Fibroblast of lung (primary cell): Measurements from ENCODE around the gene CACNB1. TPM values are rescaled to one million over a fixed set of nuclear protein-coding genes. Genes with fewer than 3 reads are reported as not detected.

ENCODE experiments used
- DNase-seq, 2 donors: peaks; one replicate each; pipeline versions ENCODE4 v3.0.0 to v3.0.0-alpha.2; 2010; ENCODE audit warnings: low read depth in 2 of 2
- H2AFZ ChIP-seq: 2 replicates; pipeline ENCODE4 v1.5.1; 2012; ENCODE audit warnings: low read length, control low read depth, inconsistent platforms
- H3K27ac ChIP-seq: 2 replicates; pipeline ENCODE4 v1.5.1; 2011; ENCODE audit warnings: low read length, control low read depth; ENCODE audit not compliant: insufficient read depth
- H3K27me3 ChIP-seq: 2 replicates; pipeline ENCODE4 v1.5.1; 2011; ENCODE audit warnings: mild to moderate bottlenecking, low read length; ENCODE audit not compliant: control insufficient read depth, insufficient read depth
- H3K36me3 ChIP-seq: 2 replicates; pipeline ENCODE4 v1.5.1; 2011; ENCODE audit warnings: low read length; ENCODE audit not compliant: control insufficient read depth, insufficient read depth
- H3K4me1 ChIP-seq: 2 replicates; pipeline ENCODE4 v1.5.1; 2011; ENCODE audit warnings: low read length; ENCODE audit not compliant: control insufficient read depth, insufficient read depth; ENCODE audit errors: extremely low read depth
- H3K4me2 ChIP-seq: 2 replicates; pipeline ENCODE4 v1.5.1; 2011; ENCODE audit warnings: low read length, control low read depth; ENCODE audit not compliant: insufficient read depth; ENCODE audit errors: extremely low read depth
- H3K4me3 ChIP-seq, 4 experiments: fragments of 200-600 bp in 1 of 4; sonication (generic) in 1 of 4; replicated peaks in 1 of 4; 2 replicates each; pipeline ENCODE4 v1.5.1; 2011 to 2016; ENCODE audit warnings: low read length in 4 of 4, low read depth in 3 of 4, mild to moderate bottlenecking in 3 of 4, control low read depth in 2 of 4, inconsistent platforms in 1 of 4, mixed read lengths in 1 of 4; ENCODE audit not compliant: insufficient read depth in 1 of 4; ENCODE audit errors: control extremely low read depth in 1 of 4
- H3K79me2 ChIP-seq: 2 replicates; pipeline ENCODE4 v1.5.1; 2012; ENCODE audit warnings: mild to moderate bottlenecking, low read length, inconsistent platforms; ENCODE audit not compliant: control insufficient read depth, insufficient read depth
- H3K9ac ChIP-seq: 2 replicates; pipeline ENCODE4 v1.5.1; 2011; ENCODE audit warnings: mild to moderate bottlenecking, low read length, control low read depth; ENCODE audit not compliant: insufficient read depth
- H3K9me3 ChIP-seq: 2 replicates; pipeline ENCODE4 v1.5.1; 2012; ENCODE audit warnings: low read depth, low read length; ENCODE audit not compliant: control insufficient read depth, insufficient read depth
- H4K20me1 ChIP-seq: 2 replicates; pipeline ENCODE4 v1.5.1; 2011; ENCODE audit warnings: low read length; ENCODE audit not compliant: control insufficient read depth, insufficient read depth; ENCODE audit errors: extremely low read depth
- EZH2 ChIP-seq: IDR thresholded peaks from 2 replicates; pipeline ENCODE4 v1.5.1; 2012; ENCODE audit warnings: low read length, control low read depth, mild to moderate bottlenecking; ENCODE audit errors: missing control alignments
- polyA plus RNA-seq, 2 donors: library from polyadenylated mRNA; depleted of rRNA in 1 of 2; stranded (reverse) in 1 of 2; unstranded in 1 of 2; fragments of >200 nt; gene quantifications; 2 replicates each; pipeline ENCODE4 v1.2.1, GENCODE V29; 2011 to 2012; ENCODE audit warnings: missing spikeins in 1 of 2
- total RNA-seq: library from RNA; depleted of rRNA; stranded (reverse); fragments of >200 nt; gene quantifications from 2 replicates; pipeline ENCODE4 v1.2.1, GENCODE V29; 2014
- TF ChIP-seq, protein P1 (sequence below), 2 donors: IDR thresholded peaks in 1 of 2; conservative IDR thresholded peaks in 1 of 2; 1 replicate in 1 of 2; 2 replicates in 1 of 2; pipeline ENCODE4 v1.5.1; 2011 to 2012; ENCODE audit warnings: low read length in 2 of 2, control low read depth in 1 of 2, inconsistent platforms in 1 of 2, low read depth in 1 of 2, mild to moderate bottlenecking in 1 of 2

Gene CACNB1
- total and polyA plus RNA-seq, 2 donors (not counting 1 experiment from before 2014, with no cell fraction given), result 5.7 to 5.9 TPM

DNA sequence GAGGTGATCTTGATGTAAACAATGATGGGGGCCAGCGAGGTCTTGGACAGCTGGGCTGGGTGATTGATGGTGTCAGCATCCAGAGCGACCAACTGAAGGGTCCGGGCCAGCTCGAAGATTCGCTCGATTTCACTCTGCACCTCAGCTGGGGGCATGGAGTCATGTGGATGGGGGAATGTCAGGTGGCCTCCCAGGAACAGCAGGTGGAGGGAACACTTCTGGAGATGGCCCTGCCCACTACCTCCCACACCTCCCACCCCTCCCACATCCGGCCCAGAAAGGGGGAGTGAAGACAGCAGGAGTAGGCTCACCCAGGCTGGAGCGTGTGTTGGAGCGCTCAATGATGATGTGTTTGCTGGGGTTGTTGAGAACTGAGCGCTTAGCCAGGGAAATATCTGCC, 13.7 kb downstream of the CACNB1 start:
- H3K9me3 ChIP-seq, result no peaks in the 10 kb centered on the region
- peaks cover 26% of the 10 kb centered on the region for H3K36me3 ChIP-seq
- TF ChIP-seq EZH2, result no peak
- TF ChIP-seq, protein P1, sequence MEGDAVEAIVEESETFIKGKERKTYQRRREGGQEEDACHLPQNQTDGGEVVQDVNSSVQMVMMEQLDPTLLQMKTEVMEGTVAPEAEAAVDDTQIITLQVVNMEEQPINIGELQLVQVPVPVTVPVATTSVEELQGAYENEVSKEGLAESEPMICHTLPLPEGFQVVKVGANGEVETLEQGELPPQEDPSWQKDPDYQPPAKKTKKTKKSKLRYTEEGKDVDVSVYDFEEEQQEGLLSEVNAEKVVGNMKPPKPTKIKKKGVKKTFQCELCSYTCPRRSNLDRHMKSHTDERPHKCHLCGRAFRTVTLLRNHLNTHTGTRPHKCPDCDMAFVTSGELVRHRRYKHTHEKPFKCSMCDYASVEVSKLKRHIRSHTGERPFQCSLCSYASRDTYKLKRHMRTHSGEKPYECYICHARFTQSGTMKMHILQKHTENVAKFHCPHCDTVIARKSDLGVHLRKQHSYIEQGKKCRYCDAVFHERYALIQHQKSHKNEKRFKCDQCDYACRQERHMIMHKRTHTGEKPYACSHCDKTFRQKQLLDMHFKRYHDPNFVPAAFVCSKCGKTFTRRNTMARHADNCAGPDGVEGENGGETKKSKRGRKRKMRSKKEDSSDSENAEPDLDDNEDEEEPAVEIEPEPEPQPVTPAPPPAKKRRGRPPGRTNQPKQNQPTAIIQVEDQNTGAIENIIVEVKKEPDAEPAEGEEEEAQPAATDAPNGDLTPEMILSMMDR (conservative IDR thresholded peaks at IDR 0.05 in 1 of 2, IDR thresholded peaks at IDR 0.05 in 1 of 2; ENCODE audit: low read depth in 1 of 2, low read length in 2 of 2), result no peak
- H3K4me2 ChIP-seq, result no peak overlapping the region
- no peaks in the 10 kb centered on the region for H4K20me1 ChIP-seq
- no peaks in the 10 kb centered on the region for H3K4me1 ChIP-seq
- H3K4me3 ChIP-seq, result no peak overlapping the region
- no peak for DNase-seq
- H3K27me3 ChIP-seq, result no peaks in the 10 kb centered on the region
- H3K79me2 ChIP-seq, result no peaks in the 10 kb centered on the region
- no peak overlapping the region for H3K27ac ChIP-seq
- no peak overlapping the region for H3K9ac ChIP-seq
- H2AFZ ChIP-seq, result no peak overlapping the region

DNA sequence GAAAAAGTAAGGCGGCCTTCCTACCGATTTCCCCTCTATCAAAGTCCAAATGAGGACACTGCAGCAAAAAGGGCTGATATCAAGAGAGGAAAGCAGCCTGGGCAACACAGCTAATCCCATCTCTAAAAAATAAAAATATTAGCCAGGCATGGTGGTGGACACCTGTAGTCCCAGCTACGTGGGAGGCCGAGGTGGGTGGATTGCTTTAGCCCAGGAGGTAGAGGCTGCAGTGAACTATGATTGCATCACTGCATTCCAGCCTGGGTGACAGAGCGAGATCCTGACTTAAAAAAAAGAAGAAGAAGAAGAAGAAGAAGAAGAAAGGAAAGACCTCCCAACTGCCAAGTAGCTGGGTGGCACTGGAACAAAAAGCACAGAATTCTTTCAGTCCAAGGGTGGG, 14.4 kb downstream of the CACNB1 start:
- no peaks in the 10 kb centered on the region for H3K79me2 ChIP-seq
- no peaks in the 10 kb centered on the region for H3K4me1 ChIP-seq
- H3K36me3 ChIP-seq, result peaks cover 24% of the 10 kb centered on the region
- no peak overlapping the region for H3K4me3 ChIP-seq
- TF ChIP-seq, protein P1 (conservative IDR thresholded peaks at IDR 0.05 in 1 of 2, IDR thresholded peaks at IDR 0.05 in 1 of 2; ENCODE audit: low read depth in 1 of 2, low read length in 2 of 2), result no peak
- TF ChIP-seq EZH2, result no peak
- H2AFZ ChIP-seq, result no peak overlapping the region
- no peak overlapping the region for H3K4me2 ChIP-seq
- H3K9ac ChIP-seq, result no peak overlapping the region
- H3K27ac ChIP-seq, result no peak overlapping the region
- H3K9me3 ChIP-seq, result no peaks in the 10 kb centered on the region
- H4K20me1 ChIP-seq, result no peaks in the 10 kb centered on the region
- DNase-seq, result no peak
- H3K27me3 ChIP-seq, result no peaks in the 10 kb centered on the region

DNA sequence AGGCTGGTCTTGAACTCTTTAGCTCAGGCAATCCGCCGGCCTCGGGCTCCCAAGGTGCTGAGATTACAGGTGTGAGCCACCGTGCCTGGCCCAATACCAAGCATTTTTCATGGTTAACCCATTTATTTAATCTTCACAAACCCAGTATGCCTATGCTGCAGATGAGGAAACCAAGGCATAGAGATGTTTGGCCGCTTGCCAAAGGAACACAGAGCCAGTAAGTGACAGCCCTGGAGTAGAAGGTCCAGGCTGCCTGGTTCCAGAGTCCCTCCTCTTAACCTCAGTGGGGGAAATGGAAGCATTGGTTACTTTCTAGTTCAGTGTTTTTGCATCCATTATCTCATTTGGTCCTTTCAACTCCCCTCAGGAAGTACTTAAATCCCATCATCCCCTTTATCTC, 16.2 kb downstream of the CACNB1 start:
- no peaks in the 10 kb centered on the region for H3K27me3 ChIP-seq
- H4K20me1 ChIP-seq, result no peaks in the 10 kb centered on the region
- H3K4me1 ChIP-seq, result no peaks in the 10 kb centered on the region
- no peaks in the 10 kb centered on the region for H3K9me3 ChIP-seq
- DNase-seq, result no peak
- H3K79me2 ChIP-seq, result no peaks in the 10 kb centered on the region
- no peak overlapping the region for H3K27ac ChIP-seq
- no peak overlapping the region for H3K9ac ChIP-seq
- H3K4me2 ChIP-seq, result no peak overlapping the region
- TF ChIP-seq, protein P1 (conservative IDR thresholded peaks at IDR 0.05 in 1 of 2, IDR thresholded peaks at IDR 0.05 in 1 of 2; ENCODE audit: low read depth in 1 of 2, low read length in 2 of 2), result no peak
- TF ChIP-seq EZH2, result no peak
- H3K36me3 ChIP-seq, result peaks cover 24% of the 10 kb centered on the region
- H2AFZ ChIP-seq, result no peak overlapping the region
- no peak overlapping the region for H3K4me3 ChIP-seq
